HCT116 (cell line): ENCODE results near the gene IGLL1.

Experiments used
- CEBPB ChIP-seq: IDR thresholded peaks from 2 replicates; pipeline ENCODE4 v1.6.1; 2012; ENCODE audit warnings: low read depth
- EGR1 ChIP-seq: IDR thresholded peaks from 2 replicates; pipeline ENCODE4 v1.6.1; 2012; ENCODE audit warnings: low read depth
- EZH2 ChIP-seq: fragments of 200-600 bp; sonication (generic); IDR thresholded peaks from 2 replicates; pipeline ENCODE4 v1.6.1; 2017; ENCODE audit warnings: antibody characterized with exemption, mixed run types
- JUND ChIP-seq: IDR thresholded peaks from 2 replicates; pipeline ENCODE4 v1.6.1; 2012
- MAX ChIP-seq: IDR thresholded peaks from 2 replicates; pipeline ENCODE4 v1.6.1; 2012
- POLR2A ChIP-seq: IDR thresholded peaks from 2 replicates; pipeline ENCODE4 v1.7.0; 2011; ENCODE audit warnings: borderline replicate concordance; ENCODE audit not compliant: insufficient read depth, insufficient read length; ENCODE audit errors: extremely low read depth
- POLR2AphosphoS5 ChIP-seq: IDR thresholded peaks from 2 replicates; pipeline ENCODE4 v1.6.1; 2011; ENCODE audit warnings: mild to moderate bottlenecking, low read depth, low read length, moderate library complexity
- REST ChIP-seq: IDR thresholded peaks from 2 replicates; pipeline ENCODE4 v1.6.1; 2012; ENCODE audit warnings: low read depth
- SIN3A ChIP-seq: IDR thresholded peaks from 2 replicates; pipeline ENCODE4 v1.6.1; 2012; ENCODE audit warnings: low read depth
- ZNF274 ChIP-seq: fragments of 200-500 bp; sonication (Bioruptor generic); IDR thresholded peaks from 2 replicates; pipeline ENCODE4 v1.6.1; 2014; ENCODE audit warnings: mild to moderate bottlenecking, low read depth, low read length, inconsistent platforms
- TF ChIP-seq, protein P1 (sequence below), 3 experiments: fragments of 200-600 bp in 1 of 3; sonication (generic) in 1 of 3; IDR thresholded peaks in 2 of 3; conservative IDR thresholded peaks in 1 of 3; 2 replicates each; pipeline ENCODE4 v1.5.1; 2012 to 2017; ENCODE audit warnings: low read depth in 2 of 3, low read length in 2 of 3, antibody characterized with exemption in 1 of 3, borderline replicate concordance in 1 of 3, control low read depth in 1 of 3, mild to moderate bottlenecking in 1 of 3, mixed read lengths in 1 of 3, mixed run types in 1 of 3, moderate library complexity in 1 of 3; ENCODE audit not compliant: insufficient read depth in 1 of 3

DNA sequence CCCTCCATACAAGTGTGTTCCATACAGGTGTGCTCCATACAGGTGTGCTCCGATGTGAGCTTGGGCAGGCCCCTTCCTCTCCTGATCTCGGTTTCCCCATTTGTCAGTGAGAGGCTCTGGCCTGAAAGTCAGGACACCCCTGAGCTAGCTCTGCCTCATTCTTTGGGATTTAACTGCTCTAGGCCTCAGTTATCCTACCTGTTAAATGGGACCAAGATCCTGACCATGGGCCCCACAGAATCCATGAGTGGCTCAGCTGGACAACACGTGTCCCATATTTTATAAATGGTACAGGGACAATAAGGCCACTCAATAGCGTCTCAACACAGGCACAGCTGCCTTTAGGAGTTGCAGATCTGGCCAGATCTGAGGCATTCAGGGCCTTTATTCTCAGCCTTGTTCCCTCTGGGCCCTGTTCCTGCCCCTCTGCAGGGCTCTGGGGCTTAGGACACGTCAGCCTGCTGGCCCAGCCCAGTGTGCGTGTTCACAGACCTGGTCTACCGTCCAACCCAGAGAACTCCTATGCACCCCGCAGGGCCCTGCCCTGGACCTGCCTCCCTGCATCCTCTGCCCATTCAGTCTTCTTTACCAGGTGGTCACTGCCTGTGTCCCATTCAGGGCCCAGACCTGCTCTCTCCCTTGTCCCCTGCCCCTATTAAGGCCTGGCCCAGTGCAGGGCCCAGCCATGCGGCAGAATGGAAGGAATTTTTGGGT lies 18.9 kb upstream of the IGLL1 start:
- TF ChIP-seq, protein P1, sequence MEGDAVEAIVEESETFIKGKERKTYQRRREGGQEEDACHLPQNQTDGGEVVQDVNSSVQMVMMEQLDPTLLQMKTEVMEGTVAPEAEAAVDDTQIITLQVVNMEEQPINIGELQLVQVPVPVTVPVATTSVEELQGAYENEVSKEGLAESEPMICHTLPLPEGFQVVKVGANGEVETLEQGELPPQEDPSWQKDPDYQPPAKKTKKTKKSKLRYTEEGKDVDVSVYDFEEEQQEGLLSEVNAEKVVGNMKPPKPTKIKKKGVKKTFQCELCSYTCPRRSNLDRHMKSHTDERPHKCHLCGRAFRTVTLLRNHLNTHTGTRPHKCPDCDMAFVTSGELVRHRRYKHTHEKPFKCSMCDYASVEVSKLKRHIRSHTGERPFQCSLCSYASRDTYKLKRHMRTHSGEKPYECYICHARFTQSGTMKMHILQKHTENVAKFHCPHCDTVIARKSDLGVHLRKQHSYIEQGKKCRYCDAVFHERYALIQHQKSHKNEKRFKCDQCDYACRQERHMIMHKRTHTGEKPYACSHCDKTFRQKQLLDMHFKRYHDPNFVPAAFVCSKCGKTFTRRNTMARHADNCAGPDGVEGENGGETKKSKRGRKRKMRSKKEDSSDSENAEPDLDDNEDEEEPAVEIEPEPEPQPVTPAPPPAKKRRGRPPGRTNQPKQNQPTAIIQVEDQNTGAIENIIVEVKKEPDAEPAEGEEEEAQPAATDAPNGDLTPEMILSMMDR (IDR thresholded peaks at IDR 0.05 in 2 of 3, conservative IDR thresholded peaks at IDR 0.05 in 1 of 3; ENCODE audit: borderline replicate concordance in 1 of 3, insufficient read depth in 1 of 3, low read depth in 2 of 3, low read length in 2 of 3) = no peak
- TF ChIP-seq JUND = no peak
- TF ChIP-seq REST = no peak
- TF ChIP-seq EGR1 = no peak
- TF ChIP-seq POLR2AphosphoS5 = no peak
- TF ChIP-seq POLR2A = no peak
- TF ChIP-seq EZH2 = no peak
- no peak for TF ChIP-seq SIN3A
- TF ChIP-seq ZNF274 = no peak
- TF ChIP-seq MAX = no peak
- no peak for TF ChIP-seq CEBPB
